ENCODE results near the gene PLAAT5. TPM values are rescaled to one million over a fixed set of nuclear protein-coding genes. Genes with fewer than 3 reads are reported as not detected.

PLAAT5 gene, protein sequence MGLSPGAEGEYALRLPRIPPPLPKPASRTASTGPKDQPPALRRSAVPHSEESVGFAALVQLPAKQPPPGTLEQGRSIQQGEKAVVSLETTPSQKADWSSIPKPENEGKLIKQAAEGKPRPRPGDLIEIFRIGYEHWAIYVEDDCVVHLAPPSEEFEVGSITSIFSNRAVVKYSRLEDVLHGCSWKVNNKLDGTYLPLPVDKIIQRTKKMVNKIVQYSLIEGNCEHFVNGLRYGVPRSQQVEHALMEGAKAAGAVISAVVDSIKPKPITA
- total RNA-seq (2012; rRNA removed) (not detected in 2 replicates), polyA plus RNA-seq (2012; rRNA removed) (not detected in 2 replicates), Bru-seq, nascent RNA (not detected), BruChase-seq, experiment 1, labeled RNA remaining after a 6-hour chase (not detected), BruChase-seq, experiment 2, labeled RNA remaining after a 2-hour chase (not detected)
- not detected in 2 replicates for polyA plus RNA-seq (2012; cell fraction: cytosol; rRNA removed)
- not detected in 2 replicates for polyA plus RNA-seq (2012; cell fraction: nucleus; rRNA removed; ENCODE audit: low replicate concordance)
- long read RNA-seq = 0 reads

- Histone ChIP-seq H3K14ac (replicated peaks; ENCODE audit: low read depth, low read length) (no peak within 1 kb of the TSS), H3K27ac (ENCODE audit: insufficient read depth, low read length) (no peak within 1 kb of the TSS), H4K5ac (ENCODE audit: low read depth, low read length) (no peak within 1 kb of the TSS), H2BK20ac (ENCODE audit: low read depth, low read length) (no peak within 1 kb of the TSS), H3K9ac (ENCODE audit: low read depth, low read length) (no peak within 1 kb of the TSS), H3K4me1 (ENCODE audit: control insufficient read depth, insufficient read depth, low read length) (no peaks in the 10 kb centered on the region), H2AK9ac (replicated peaks; ENCODE audit: low read depth, low read length, poor library complexity) (no peak within 1 kb of the TSS), H2AK5ac (ENCODE audit: low read depth, low read length) (no peak within 1 kb of the TSS), H3K4ac (ENCODE audit: low read depth, low read length) (no peak within 1 kb of the TSS), H4K91ac (ENCODE audit: insufficient read depth, low read depth, low read length) (no peak within 1 kb of the TSS), H3K18ac (ENCODE audit: low read depth, low read length) (no peak within 1 kb of the TSS), H3K56ac (ENCODE audit: extremely low read depth, insufficient read depth, low read length) (no peak within 1 kb of the TSS), H2BK120ac (ENCODE audit: low read depth, low read length) (no peak within 1 kb of the TSS), H3K79me1 (ENCODE audit: low read depth in 1 of 2, low read length in 2 of 2) (no peaks in the 10 kb centered on the region), H3K23ac (ENCODE audit: low read depth, low read length) (no peak within 1 kb of the TSS), H3K9me3 (ENCODE audit: control insufficient read depth, insufficient read depth, low read length) (no peaks in the 10 kb centered on the region), H2BK5ac (ENCODE audit: low read depth, low read length, poor library complexity, severe bottlenecking) (no peak within 1 kb of the TSS), H3K4me3 (ENCODE audit: insufficient read depth, low read depth, low read length) (no peak within 1 kb of the TSS; the same call in 1 of the 2 replicates), H2BK15ac (ENCODE audit: low read depth, low read length) (no peak within 1 kb of the TSS), H3K9me1 (ENCODE audit: insufficient read depth, low read length) (no peaks in the 10 kb centered on the region; the same call in 1 of the 2 replicates), H4K20me1 (ENCODE audit: insufficient read depth, low read length) (no peaks in the 10 kb centered on the region), H3K36me3 (ENCODE audit: control insufficient read depth, insufficient read depth, low read length) (no peaks in the 10 kb centered on the region), H3K4me2 (ENCODE audit: low read depth, low read length) (peak within 1 kb of the TSS; percentile 38; the same call in 1 of the 2 replicates), H4K8ac (ENCODE audit: low read depth in 2 of 2, low read length in 2 of 2) (no peak within 1 kb of the TSS), H2AFZ (replicated peaks; ENCODE audit: low read length, poor library complexity) (peak within 1 kb of the TSS; percentile 63), H3K27me3 (ENCODE audit: control insufficient read depth, insufficient read depth, low read length) (peaks cover 39% of the 10 kb centered on the region)
- ChIA-PET POLR2A (ENCODE audit: unreplicated experiment) (interaction anchor here (0.6 kb wide), 1 partner anchor 564 kb away, joined by 5 read pairs; no protein-coding TSS in a partner anchor), CTCF (interaction anchor here (1.4 kb wide), 1 partner anchor 145 kb away, joined by 3 read pairs; no protein-coding TSS in a partner anchor)
- DNase-seq = no peak
- BruUV-seq (replicated peaks) = no TSS peak
- ATAC-seq (ENCODE audit: low read depth) = peak; percentile 27; the same call in 1 of the 2 replicates
- intact Hi-C loops (cut with micrococcal nuclease) (no loop called here), in situ Hi-C loops (cut with MboI; ENCODE audit: low sequenced_read_pairs) (loop anchor here (25.0 kb wide), 1 partner anchor 447 kb away; the partner anchor contains the start of gene NAA40), dilution Hi-C loops (cut with HindIII; ENCODE audit: low sequenced_read_pairs, unreplicated experiment) (no loop called here)
- WGBS, 2 experiments (ENCODE audit: extremely low coverage in 2 of 2, insufficient read length in 1 of 2) = 4% methylated on average over 35 of the region's 60 CpGs; no CpG with 5 or more reads in 1 of the 2 experiments
- no peak for TF ChIP-seq FOS (IDR thresholded peaks at IDR 0.05; ENCODE audit: low read depth, low read length)
- TF ChIP-seq NFE2L2 (IDR thresholded peaks at IDR 0.05; ENCODE audit: low read depth, low read length) = no peak
- no peak for TF ChIP-seq CHD1 (IDR thresholded peaks at IDR 0.05; ENCODE audit: low read depth, low read length)
- no peak for TF ChIP-seq MAZ (IDR thresholded peaks at IDR 0.05; ENCODE audit: borderline replicate concordance, low read depth, low read length)
- no peak for TF ChIP-seq POLR2A (IDR thresholded peaks at IDR 0.05; ENCODE audit: low read depth, low read length)
- no peak for TF ChIP-seq RFX5 (IDR thresholded peaks at IDR 0.05; ENCODE audit: low read depth, low read length)
- no peak for TF ChIP-seq MXI1 (IDR thresholded peaks at IDR 0.05; ENCODE audit: borderline replicate concordance, low read depth, low read length)
- TF ChIP-seq MAFK (IDR thresholded peaks at IDR 0.05; ENCODE audit: low read depth, low read length) = no peak
- TF ChIP-seq, protein P1, sequence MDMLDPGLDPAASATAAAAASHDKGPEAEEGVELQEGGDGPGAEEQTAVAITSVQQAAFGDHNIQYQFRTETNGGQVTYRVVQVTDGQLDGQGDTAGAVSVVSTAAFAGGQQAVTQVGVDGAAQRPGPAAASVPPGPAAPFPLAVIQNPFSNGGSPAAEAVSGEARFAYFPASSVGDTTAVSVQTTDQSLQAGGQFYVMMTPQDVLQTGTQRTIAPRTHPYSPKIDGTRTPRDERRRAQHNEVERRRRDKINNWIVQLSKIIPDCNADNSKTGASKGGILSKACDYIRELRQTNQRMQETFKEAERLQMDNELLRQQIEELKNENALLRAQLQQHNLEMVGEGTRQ (IDR thresholded peaks at IDR 0.05; ENCODE audit: low read depth, low read length) = no peak
- no peak for TF ChIP-seq CTCF (conservative IDR thresholded peaks at IDR 0.05; ENCODE audit: low read depth, low read length)
- TF ChIP-seq SMC3 (IDR thresholded peaks at IDR 0.05; ENCODE audit: low read depth, low read length) = no peak
- TF ChIP-seq, protein P2, sequence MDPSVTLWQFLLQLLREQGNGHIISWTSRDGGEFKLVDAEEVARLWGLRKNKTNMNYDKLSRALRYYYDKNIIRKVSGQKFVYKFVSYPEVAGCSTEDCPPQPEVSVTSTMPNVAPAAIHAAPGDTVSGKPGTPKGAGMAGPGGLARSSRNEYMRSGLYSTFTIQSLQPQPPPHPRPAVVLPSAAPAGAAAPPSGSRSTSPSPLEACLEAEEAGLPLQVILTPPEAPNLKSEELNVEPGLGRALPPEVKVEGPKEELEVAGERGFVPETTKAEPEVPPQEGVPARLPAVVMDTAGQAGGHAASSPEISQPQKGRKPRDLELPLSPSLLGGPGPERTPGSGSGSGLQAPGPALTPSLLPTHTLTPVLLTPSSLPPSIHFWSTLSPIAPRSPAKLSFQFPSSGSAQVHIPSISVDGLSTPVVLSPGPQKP (IDR thresholded peaks at IDR 0.05; ENCODE audit: borderline replicate concordance, low read depth, low read length) = no peak
Observed at GRCh38 chr11:63490551-63491239, at the start of gene PLAAT5. Gene PLAAT5 (minus strand): TSS chr11:63491167. CDS start chr11:63491034, 133 bp downstream.
